Esophagus mucosa (tissue), 1 donor: ENCODE measurements around the gene THNSL1. TPM values are rescaled to one million over a fixed set of nuclear protein-coding genes. Genes with fewer than 3 reads are reported as not detected.
"Not testable (repeated sequence)": the region's sequence is repeated elsewhere in the genome, so short reads cannot be mapped to it uniquely, and the experiment has no call there.

Experiments used
- ATAC-seq: fragments of 200-7000 bp; cut with Tn5 transposase; one replicate; pipeline ENCODE4 v1.9.1; 2020
- total RNA-seq: library from RNA; stranded (reverse); gene quantifications from one replicate; pipeline ENCODE4 v1.2.4, GENCODE V29; 2023
- donor health status: DM: yes; HTN: yes; CAD: no.

Gene THNSL1, protein sequence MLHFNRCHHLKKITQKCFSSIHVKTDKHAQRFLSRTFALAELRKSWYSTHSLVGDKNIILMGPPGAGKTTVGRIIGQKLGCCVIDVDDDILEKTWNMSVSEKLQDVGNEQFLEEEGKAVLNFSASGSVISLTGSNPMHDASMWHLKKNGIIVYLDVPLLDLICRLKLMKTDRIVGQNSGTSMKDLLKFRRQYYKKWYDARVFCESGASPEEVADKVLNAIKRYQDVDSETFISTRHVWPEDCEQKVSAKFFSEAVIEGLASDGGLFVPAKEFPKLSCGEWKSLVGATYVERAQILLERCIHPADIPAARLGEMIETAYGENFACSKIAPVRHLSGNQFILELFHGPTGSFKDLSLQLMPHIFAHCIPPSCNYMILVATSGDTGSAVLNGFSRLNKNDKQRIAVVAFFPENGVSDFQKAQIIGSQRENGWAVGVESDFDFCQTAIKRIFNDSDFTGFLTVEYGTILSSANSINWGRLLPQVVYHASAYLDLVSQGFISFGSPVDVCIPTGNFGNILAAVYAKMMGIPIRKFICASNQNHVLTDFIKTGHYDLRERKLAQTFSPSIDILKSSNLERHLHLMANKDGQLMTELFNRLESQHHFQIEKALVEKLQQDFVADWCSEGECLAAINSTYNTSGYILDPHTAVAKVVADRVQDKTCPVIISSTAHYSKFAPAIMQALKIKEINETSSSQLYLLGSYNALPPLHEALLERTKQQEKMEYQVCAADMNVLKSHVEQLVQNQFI
- total RNA-seq = 2.0 TPM

GRCh38 chr10:25016376-25017153 lies at the start of gene THNSL1:
Gene THNSL1, plus strand, starts transcription at chr10:25016612. Its CDS starts 6,612 bp downstream, at chr10:25023224.
- peak; percentile 100 for ATAC-seq

DNA sequence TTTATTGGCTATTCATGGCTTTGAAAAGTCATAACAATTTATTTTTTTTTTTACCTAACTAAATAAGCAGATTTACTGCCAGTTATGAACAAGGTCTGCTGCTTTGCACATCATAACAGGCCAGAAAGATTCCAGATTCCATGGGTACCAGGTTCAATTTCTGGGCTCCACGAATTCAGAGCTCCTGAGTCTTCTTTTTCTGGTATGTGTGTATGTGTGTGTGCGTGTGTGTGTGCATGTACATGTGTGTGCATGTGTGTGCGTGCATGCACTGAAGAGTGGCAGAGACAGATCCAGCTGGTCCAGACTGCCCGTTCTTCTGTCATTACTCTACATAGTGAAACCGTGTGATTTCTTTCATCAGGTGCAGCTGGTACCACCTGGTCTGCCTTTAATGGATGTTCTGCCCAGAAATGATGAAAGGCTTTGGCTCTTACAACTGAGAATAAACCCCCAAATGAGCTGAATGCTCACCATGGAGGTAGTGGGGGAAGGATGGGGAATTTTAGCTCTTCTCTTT lies 49.4 kb upstream of the THNSL1 start:
- ATAC-seq = no peak

DNA sequence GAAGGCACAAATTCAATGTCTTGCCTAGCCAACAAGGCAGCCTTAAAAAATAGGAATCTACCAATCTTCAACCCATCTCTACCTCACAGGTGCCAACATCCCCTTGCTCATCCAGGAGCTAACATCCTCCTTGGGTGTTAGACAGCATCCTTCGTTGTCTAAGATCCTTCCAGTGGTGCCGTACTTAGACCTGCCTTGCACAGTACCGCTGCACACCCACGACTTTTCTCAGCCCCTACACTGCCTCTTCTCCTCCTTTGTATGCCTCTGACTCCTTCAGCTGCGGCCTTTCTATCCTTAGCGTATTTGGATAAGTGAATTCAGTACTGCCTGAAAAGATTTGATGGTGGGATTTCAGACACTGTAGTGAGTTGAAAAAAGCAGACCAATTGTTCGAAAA lies 48.1 kb upstream of the THNSL1 start:
- no peak for ATAC-seq

GRCh38 chr10:24968951-24969350 lies 47.5 kb upstream of the THNSL1 start:
- not testable (repeated sequence) for ATAC-seq

GRCh38 chr10:24969841-24970281 lies 46.6 kb upstream of the THNSL1 start:
- ATAC-seq = no peak

- no peak for ATAC-seq
Observed at GRCh38 chr10:24971374-24971773, 45.0 kb upstream of the THNSL1 start.

- ATAC-seq = no peak
Observed at GRCh38 chr10:24973163-24973562, 43.2 kb upstream of the THNSL1 start.

DNA sequence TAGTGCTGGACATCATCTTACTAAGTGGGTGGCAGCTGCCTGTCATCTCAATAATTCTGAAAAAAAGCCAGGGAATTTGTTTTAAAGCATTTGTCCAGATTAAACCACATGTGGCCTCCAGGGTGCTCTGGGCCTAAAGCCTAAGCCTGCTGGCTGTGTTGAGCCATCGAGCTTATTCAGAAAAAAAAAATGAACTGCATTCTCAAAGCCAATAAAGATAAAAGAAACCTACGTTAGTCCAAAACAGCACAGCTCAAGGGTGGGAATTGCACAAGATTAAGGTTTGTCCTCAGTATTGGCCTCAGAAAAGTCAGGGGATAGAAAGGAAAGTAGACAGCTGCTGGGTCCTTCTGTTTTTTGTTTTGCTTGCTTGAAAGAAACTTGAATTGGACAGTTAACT lies 41.4 kb upstream of the THNSL1 start:
- no peak for ATAC-seq

DNA sequence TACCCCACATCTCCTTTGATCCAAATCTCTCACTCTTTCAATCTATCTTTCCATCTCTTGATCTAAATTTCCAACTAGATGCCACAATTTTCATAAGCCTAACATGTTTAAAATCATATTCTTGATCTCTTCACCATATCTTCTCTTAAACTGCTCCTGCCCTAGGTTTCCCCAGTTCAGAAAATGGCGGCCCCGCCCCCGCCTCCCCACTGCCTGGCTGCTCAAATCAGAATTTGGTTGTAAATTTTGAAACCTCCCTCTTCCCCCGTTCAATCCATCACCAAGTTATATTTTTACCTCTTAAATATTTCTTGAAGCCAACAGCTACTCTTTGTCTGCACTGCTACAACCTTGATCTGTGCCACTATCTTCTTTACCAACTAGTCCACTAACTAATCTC lies 36.7 kb upstream of the THNSL1 start:
- ATAC-seq = no peak

DNA sequence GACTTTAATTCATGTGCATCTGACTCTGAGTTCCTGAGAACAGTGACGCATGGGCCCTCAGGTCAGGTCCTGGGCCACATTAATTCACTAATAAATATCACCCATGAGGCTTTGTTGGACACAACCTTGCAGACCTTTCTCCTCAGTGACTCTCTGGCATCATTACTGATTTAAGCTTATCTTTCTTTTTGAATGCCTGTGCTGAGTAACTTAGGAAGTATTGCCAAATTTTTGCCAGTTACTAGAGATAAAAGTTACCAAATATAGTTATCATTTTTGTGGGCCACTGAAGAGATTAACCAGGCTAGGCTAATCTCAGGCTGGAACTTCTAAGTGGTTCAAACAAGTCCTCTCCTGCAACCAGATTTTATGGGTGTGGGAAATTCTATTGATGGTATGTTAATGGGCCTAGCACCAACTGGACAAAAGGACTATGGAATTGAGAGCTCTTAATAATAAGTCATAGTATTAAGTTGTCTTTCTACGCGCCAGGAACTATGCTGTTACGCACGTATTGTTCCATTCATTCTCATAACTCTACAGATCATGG lies 35.2 kb upstream of the THNSL1 start:
- ATAC-seq = peak; percentile 85

GRCh38 chr10:24982319-24983112 lies 33.9 kb upstream of the THNSL1 start:
- ATAC-seq = no peak

DNA sequence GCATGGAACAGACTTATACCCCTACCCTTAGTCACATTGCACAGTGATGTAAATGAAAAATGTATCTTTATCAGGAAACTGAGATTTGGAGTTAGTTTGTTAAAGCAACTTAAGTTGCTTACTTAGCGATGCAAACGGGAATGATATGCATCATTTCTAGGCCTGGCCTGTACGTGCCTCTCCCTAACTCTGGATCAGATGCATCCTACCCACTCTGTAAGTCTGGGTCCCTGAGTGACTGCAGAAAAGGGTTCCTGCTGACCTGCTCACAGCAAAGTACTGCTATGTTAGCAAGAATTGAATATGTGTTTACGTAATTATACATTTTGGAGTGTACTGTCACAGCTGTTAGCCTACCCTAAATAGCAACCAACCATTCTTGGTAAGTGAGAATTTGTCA lies 33.3 kb upstream of the THNSL1 start:
- no peak for ATAC-seq

GRCh38 chr10:24983946-24984345 lies 32.5 kb upstream of the THNSL1 start:
- ATAC-seq = no peak

GRCh38 chr10:24984906-24985305 lies 31.5 kb upstream of the THNSL1 start:
- no peak for ATAC-seq

DNA sequence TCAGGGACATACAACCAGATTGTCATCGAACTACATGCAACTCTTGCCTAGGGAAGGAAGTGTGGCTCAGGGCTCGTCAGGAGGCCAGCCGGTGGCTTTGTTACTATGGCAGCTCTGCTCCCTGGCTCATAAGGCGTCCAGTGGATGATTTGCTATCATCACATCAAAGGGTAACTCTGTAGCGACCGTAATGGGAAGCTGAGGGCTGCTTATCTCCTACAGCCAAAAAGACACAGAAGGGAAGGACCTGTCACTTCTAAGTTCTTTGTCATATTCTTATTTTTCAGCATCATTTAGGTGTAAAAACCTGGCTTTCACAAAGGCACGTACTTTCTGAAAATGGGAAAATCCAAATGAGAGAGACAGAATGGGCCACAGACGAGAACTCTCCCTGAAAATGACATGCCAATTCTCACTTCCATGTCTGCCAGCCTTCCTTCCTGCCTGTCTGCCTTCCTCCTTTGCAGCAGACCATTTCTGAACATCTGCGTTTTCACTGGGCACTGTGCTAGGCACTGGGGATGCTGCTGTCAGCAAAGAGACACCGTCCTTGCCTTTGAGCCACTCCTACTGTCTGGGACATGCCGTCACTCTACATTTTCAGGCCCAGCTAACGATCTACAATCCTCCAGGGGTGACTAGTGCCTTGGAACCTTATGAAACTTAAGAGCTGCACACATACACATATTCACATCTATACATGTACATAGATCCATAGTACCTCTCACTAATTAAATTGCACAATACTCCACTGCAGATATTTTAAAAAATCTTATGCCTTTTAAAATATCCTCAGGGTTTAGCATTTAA lies 27.4 kb upstream of the THNSL1 start:
- no peak for ATAC-seq

- ATAC-seq = no peak
Observed at GRCh38 chr10:24989867-24990266, 26.5 kb upstream of the THNSL1 start.

GRCh38 chr10:24991298-24991697 lies 25.1 kb upstream of the THNSL1 start:
- ATAC-seq = no peak

DNA sequence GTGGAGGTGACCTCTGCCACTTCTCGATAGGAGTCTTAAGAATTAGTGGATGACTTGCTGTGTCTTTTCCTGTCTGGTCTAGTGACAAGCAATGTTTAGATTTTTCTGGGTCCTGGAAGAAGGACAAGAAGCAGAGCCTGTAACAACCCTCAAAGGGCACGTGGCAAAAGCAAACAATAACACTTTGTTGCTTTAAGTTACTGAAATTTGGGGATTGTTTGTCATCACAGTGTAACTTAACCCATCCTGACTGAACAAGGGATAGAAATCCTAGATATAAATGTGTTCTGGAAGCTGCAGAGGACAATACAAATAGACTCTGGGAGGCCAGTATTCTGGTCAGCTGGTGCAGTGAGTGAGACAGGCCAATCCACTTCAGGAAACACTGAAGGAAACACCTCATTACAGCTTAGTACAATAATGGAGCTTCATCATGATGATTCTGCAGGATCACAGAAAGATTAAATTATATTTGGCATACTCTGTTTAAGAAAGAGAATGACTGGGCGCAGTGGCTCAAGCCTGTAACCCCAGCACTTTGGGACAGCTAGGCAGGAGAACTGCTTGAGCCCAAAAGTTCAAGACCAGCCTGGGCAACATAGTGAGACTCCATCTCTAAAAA lies 23.8 kb upstream of the THNSL1 start:
- ATAC-seq = peak; percentile 55

DNA sequence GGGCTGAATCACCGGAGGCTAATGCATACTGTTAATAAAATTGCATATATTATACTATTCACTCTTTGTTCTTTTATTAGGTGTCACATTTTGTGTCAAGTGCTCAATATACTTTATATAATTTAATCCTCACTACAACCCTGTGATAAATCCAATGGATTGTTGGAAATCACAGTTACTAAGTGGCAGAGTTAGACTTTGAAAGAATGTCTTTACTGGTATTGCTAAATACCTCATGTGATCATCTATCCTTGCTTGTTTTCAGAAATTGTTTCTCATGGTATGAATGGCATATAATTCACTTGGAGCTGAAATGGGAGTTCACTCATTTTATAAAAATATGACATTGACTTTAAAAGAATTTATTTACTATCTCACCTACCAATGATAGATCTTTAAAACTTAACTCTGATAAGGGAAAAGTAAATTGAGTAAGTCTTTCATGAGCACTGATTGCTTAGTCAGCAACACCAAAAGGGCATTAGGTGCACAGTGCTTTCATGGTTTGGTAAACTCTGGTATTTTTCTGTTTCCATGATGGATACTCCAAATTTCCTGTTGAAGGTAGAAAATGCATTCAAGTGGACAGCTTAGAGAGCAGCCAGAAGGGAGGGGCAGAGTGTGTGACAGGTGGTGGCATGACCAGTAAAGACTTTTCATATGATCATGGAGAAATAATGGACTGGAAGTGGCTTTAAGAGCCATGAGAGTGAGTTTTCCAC lies 23.0 kb upstream of the THNSL1 start:
- no peak for ATAC-seq

DNA sequence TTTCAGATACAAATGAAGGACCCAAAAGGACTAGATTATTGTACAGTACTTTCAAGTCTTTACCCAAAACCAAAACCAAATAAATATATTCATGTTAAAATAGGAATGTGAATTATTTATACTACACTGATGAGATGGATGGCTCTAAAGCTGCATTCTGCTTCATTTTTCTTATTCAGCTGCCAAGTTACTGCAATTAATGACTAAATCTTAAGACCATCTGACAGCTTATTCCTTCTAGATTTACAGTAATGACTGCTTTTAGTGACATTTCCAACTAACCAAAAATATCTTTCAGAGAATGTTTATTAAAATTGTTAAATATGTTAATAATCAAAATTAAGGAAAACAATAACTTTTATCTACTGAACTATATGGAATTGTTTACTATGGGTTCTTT lies 21.3 kb upstream of the THNSL1 start:
- no peak for ATAC-seq
